K562 (cell line): ENCODE measurements around the gene PCP2. TPM values are rescaled to one million over a fixed set of nuclear protein-coding genes. Genes with fewer than 3 reads are reported as not detected.

Experiments used
- ATF2 ChIP-seq: sonication (generic); formaldehyde crosslinking; IDR thresholded peaks from 2 replicates; pipeline ENCODE4 v1.8.1; 2022; ENCODE audit warnings: missing genetic modification reagents
- BRD9 ChIP-seq: fragments of 450-650 bp; IDR thresholded peaks from 2 replicates; pipeline ENCODE4 v1.6.1; 2018; ENCODE audit warnings: low read depth; ENCODE audit not compliant: partially characterized antibody
- CBFB ChIP-seq: sonication (generic); formaldehyde crosslinking; IDR thresholded peaks from 2 replicates; pipeline ENCODE4 v1.4.0; 2020; ENCODE audit warnings: mild to moderate bottlenecking, missing genetic modification reagents
- CCNT2 ChIP-seq: IDR thresholded peaks from 2 replicates; pipeline ENCODE4 v1.6.1; 2011; ENCODE audit warnings: borderline replicate concordance, low read depth, mild to moderate bottlenecking, moderate library complexity, mixed read lengths, low read length; ENCODE audit not compliant: insufficient read length; ENCODE audit errors: extremely low read depth
- E2F8 ChIP-seq: fragments of 450-650 bp; IDR thresholded peaks from 2 replicates; pipeline ENCODE4 v1.7.1; 2018; ENCODE audit warnings: mild to moderate bottlenecking, low read depth; ENCODE audit not compliant: partially characterized antibody
- E4F1 ChIP-seq: fragments of 250-450 bp; sonication (Bioruptor Pico); IDR thresholded peaks from 2 replicates; pipeline ENCODE4 v1.5.0; 2021; ENCODE audit warnings: mild to moderate bottlenecking, borderline replicate concordance
- FOXA3 ChIP-seq, 2 experiments: fragments of 450-650 bp in 1 of 2; sonication (generic) in 1 of 2; formaldehyde crosslinking; IDR thresholded peaks in 1 of 2; conservative IDR thresholded peaks in 1 of 2; 2 replicates each; pipeline versions ENCODE4 v1.4.0 to v1.8.0; 2020 to 2022; ENCODE audit warnings: mild to moderate bottlenecking in 2 of 2, missing genetic modification reagents in 1 of 2
- HLTF ChIP-seq: fragments of 450-650 bp; IDR thresholded peaks from 2 replicates; pipeline ENCODE4 v1.6.1; 2016
- MYC ChIP-seq, 2 experiments: fragments of 250-450 bp in 1 of 2; sonication (Bioruptor Pico) in 1 of 2; IDR thresholded peaks; 2 replicates each; pipeline versions ENCODE4 v1.5.1 to v1.6.1; 2012 to 2021; ENCODE audit warnings: low read depth in 2 of 2, borderline replicate concordance in 1 of 2, improper control_type of control experiment in 1 of 2, low read length in 1 of 2, mild to moderate bottlenecking in 1 of 2, moderate library complexity in 1 of 2
- OTX1 ChIP-seq: fragments of 450-650 bp; formaldehyde crosslinking; IDR thresholded peaks from 2 replicates; pipeline ENCODE4 v1.4.0; 2022; ENCODE audit warnings: mild to moderate bottlenecking
- PHF20 ChIP-seq: fragments of 450-650 bp; IDR thresholded peaks from 2 replicates; pipeline ENCODE4 v1.6.1; 2018; ENCODE audit not compliant: partially characterized antibody
- THRAP3 ChIP-seq: fragments of 450-650 bp; IDR thresholded peaks from 2 replicates; pipeline ENCODE4 v1.6.1; 2016; ENCODE audit warnings: mild to moderate bottlenecking, inconsistent platforms, borderline replicate concordance
- ZNF23 ChIP-seq: fragments of 250-450 bp; sonication (Bioruptor Pico); IDR thresholded peaks from 2 replicates; pipeline ENCODE4 v1.4.0; 2020; ENCODE audit warnings: mild to moderate bottlenecking
- ZNF511 ChIP-seq: sonication (generic); formaldehyde crosslinking; IDR thresholded peaks from 2 replicates; pipeline ENCODE4 v1.8.0; 2022; ENCODE audit warnings: mild to moderate bottlenecking, missing genetic modification reagents
- ZNF707 ChIP-seq: fragments of 250-450 bp; sonication (Bioruptor Pico); conservative IDR thresholded peaks from 2 replicates; pipeline ENCODE4 v1.8.0; 2022; ENCODE audit warnings: inconsistent platforms, mild to moderate bottlenecking, moderate library complexity
- ZNF764 ChIP-seq: fragments of 250-450 bp; sonication (Bioruptor Pico); IDR thresholded peaks from 2 replicates; pipeline ENCODE4 v1.4.0; 2020; ENCODE audit warnings: low read depth, mild to moderate bottlenecking, moderate library complexity
- polyA plus RNA-seq, 8 experiments: library from polyadenylated mRNA; depleted of rRNA in 4 of 8; stranded (reverse) in 5 of 8; unstranded in 3 of 8; fragments of >200 nt; fragmentation: Nextera tagmentation in 2 of 8; fragmentation: Illumina TruSeq in 1 of 8; extraction: Ambion mirVana in 2 of 8; extraction: Trizol in 1 of 8; gene quantifications; 2 replicates each; pipeline versions ENCODE4 v1.2.1 to v1.2.3, GENCODE V29; 2011 to 2014; ENCODE audit warnings: inconsistent platforms in 1 of 8, missing spikeins in 1 of 8
- total RNA-seq, 7 experiments: library from RNA; depleted of rRNA in 6 of 7; stranded (reverse); fragments of >200 nt in 6 of 7; fragmentation: Illumina TruSeq in 2 of 7; extraction: Trizol in 2 of 7; gene quantifications; 2 replicates each; pipeline versions ENCODE4 v1.2.1 to v1.2.3, GENCODE V29; 2011 to 2021; ENCODE audit warnings: low replicate concordance in 1 of 7

Gene PCP2
- total and polyA plus RNA-seq, 9 of the 15 experiments (the other 6 are each of a cell fraction or from before 2014, with no cell fraction given) = 0.17 to 1.3 (median 0.49) TPM; not detected in 3

- TF ChIP-seq ZNF511 (CRISPR knock-in tag) (0 out of 2 replicates have a peak, but pooled peaks have one; percentile 33), THRAP3 (no peak), ATF2 (no peak), CCNT2 (no peak), ZNF764 (CRISPR knock-in tag) (no peak), ZNF707 (no peak), E4F1 (CRISPR knock-in tag) (no peak), MYC (IDR thresholded peaks at IDR 0.05; ENCODE audit: low read depth, low read length) (peak; percentile 34), MYC (CRISPR knock-in tag; IDR thresholded peaks at IDR 0.05; ENCODE audit: borderline replicate concordance, low read depth) (peak; percentile 25; the same call in 1 of the 2 replicates), E2F8 (peak; percentile 39), CBFB (no peak), FOXA3 (CRISPR knock-in tag; conservative IDR thresholded peaks at IDR 0.05 in 1 of 2, IDR thresholded peaks at IDR 0.05 in 1 of 2) (no peak), ZNF23 (CRISPR knock-in tag) (no peak), BRD9 (no peak), OTX1 (CRISPR knock-in tag) (no peak), PHF20 (peak; percentile 15), HLTF (no peak)
Measured at GRCh38 chr19:7637374-7638256, 4.1 kb upstream of the PCP2 start (continued).
